GM23248 (cell line): ENCODE data around the gene SNTA1. TPM values are rescaled to one million over a fixed set of nuclear protein-coding genes. Genes with fewer than 3 reads are reported as not detected.

Experiments
- DNase-seq: peaks from one replicate; pipeline ENCODE4 v3.0.0-alpha.2; 2015
- H2AFZ ChIP-seq: fragments of 200-600 bp; sonication (generic); 2 replicates; pipeline ENCODE4 v1.6.1; 2016; ENCODE audit warnings: antibody characterized with exemption
- H3F3A ChIP-seq: fragments of 200-600 bp; sonication (generic); 2 replicates; pipeline ENCODE4 v1.6.1; 2016; ENCODE audit warnings: mild to moderate bottlenecking, antibody characterized with exemption, mixed run types; ENCODE audit not compliant: insufficient read depth
- H3K27ac ChIP-seq: fragments of 200-600 bp; sonication (generic); 2 replicates; pipeline ENCODE4 v1.5.1; 2016; ENCODE audit warnings: mild to moderate bottlenecking
- H3K27me3 ChIP-seq: fragments of 200-600 bp; sonication (generic); replicated peaks from 2 replicates; pipeline ENCODE4 v1.6.1; 2016; ENCODE audit warnings: mild to moderate bottlenecking; ENCODE audit not compliant: insufficient read depth
- H3K36me3 ChIP-seq: fragments of 200-600 bp; sonication (generic); 2 replicates; pipeline ENCODE4 v1.6.1; 2016; ENCODE audit warnings: low read depth, mild to moderate bottlenecking
- H3K4me1 ChIP-seq: fragments of 200-600 bp; sonication (generic); 2 replicates; pipeline ENCODE4 v1.6.1; 2016; ENCODE audit warnings: mild to moderate bottlenecking; ENCODE audit not compliant: insufficient read depth
- H3K4me2 ChIP-seq: fragments of 200-600 bp; sonication (generic); one replicate; pipeline ENCODE4 v1.6.1; 2016; ENCODE audit warnings: mild to moderate bottlenecking; ENCODE audit not compliant: unreplicated experiment
- H3K4me3 ChIP-seq: fragments of 200-600 bp; sonication (generic); 2 replicates; pipeline ENCODE4 v1.5.1; 2016; ENCODE audit warnings: mild to moderate bottlenecking
- H3K79me2 ChIP-seq: fragments of 200-600 bp; sonication (generic); 2 replicates; pipeline ENCODE4 v1.6.1; 2016; ENCODE audit warnings: mild to moderate bottlenecking; ENCODE audit not compliant: insufficient read depth
- H3K9ac ChIP-seq: fragments of 200-600 bp; sonication (generic); 2 replicates; pipeline ENCODE4 v1.6.1; 2016; ENCODE audit warnings: mild to moderate bottlenecking
- H3K9me2 ChIP-seq: fragments of 200-600 bp; sonication (generic); 2 replicates; pipeline ENCODE4 v1.6.1; 2016; ENCODE audit warnings: mixed run types, mild to moderate bottlenecking, moderate library complexity; ENCODE audit not compliant: insufficient read depth
- H3K9me3 ChIP-seq: fragments of 200-600 bp; sonication (generic); one replicate; pipeline ENCODE4 v1.6.1; 2017; ENCODE audit warnings: low read depth
- H4K20me1 ChIP-seq: fragments of 200-600 bp; sonication (generic); 2 replicates; pipeline ENCODE4 v1.6.0; 2016; ENCODE audit not compliant: insufficient read depth
- EZH2 ChIP-seq: fragments of 200-600 bp; sonication (generic); IDR thresholded peaks from 2 replicates; pipeline ENCODE4 v1.6.1; 2018; ENCODE audit warnings: antibody characterized with exemption, mild to moderate bottlenecking; ENCODE audit not compliant: insufficient read depth, poor library complexity, severe bottlenecking
- EZH2phosphoT487 ChIP-seq: fragments of 200-600 bp; sonication (generic); IDR thresholded peaks from 2 replicates; pipeline ENCODE4 v1.6.1; 2018; ENCODE audit warnings: antibody characterized with exemption, moderate library complexity, mild to moderate bottlenecking, low read depth; ENCODE audit not compliant: insufficient read depth
- WGBS, 2 experiments: methylation state at CpG; one replicate each; pipeline ENCODE4 v1.1.6; 2015 to 2017; ENCODE audit warnings: low lambda C conversion rate in 2 of 2, low coverage in 1 of 2; ENCODE audit errors: missing lambda C conversion rate in 2 of 2; 5-methylcytosine and 5-hydroxymethylcytosine counted together
- in situ Hi-C: fragments of 300-500 bp; cut with MboI; formaldehyde crosslinking; loops from 2 replicates; pipeline ENCODE4 v1.15.0; 2020
- polyA plus RNA-seq: library from polyadenylated mRNA; unstranded; fragments of >200 nt; fragmentation: Nextera tagmentation; extraction: Ambion mirVana; gene quantifications from 2 replicates; pipeline ENCODE4 v1.2.1, GENCODE V29; 2016
- total RNA-seq: library from RNA; depleted of rRNA; stranded (reverse); fragments of >200 nt; shearing (Covaris generic); gene quantifications from 2 replicates; pipeline ENCODE4 v1.2.3, GENCODE V29; 2014

The SNTA1 gene
- total and polyA plus RNA-seq, 2 experiments from 2014 or later, result 10.2 to 24.5 TPM

DNA sequence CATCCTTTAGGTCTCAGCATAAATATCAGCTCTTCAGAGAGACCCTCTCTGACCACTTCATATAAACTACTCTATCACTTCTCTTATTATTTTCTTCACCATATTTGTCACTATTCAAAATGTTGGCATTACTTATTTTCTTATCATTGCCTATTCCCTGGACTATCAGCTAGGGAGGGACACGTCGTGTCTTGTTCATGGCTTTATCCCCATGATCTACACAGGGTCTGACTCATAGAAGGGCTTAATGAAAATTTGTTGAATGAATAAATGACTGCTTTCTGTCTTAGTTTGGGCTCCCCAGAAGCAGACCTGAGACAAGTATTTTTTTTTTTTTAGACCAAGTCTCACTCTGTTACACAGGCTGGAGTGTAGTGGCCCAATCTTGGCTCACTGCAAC is 39.3 kb downstream of the SNTA1 start:
- no peak for DNase-seq
- 96 to 98% methylated on average over 2 of the region's 2 CpGs for WGBS, 2 experiments
- in situ Hi-C loops, result no loop called here

DNA sequence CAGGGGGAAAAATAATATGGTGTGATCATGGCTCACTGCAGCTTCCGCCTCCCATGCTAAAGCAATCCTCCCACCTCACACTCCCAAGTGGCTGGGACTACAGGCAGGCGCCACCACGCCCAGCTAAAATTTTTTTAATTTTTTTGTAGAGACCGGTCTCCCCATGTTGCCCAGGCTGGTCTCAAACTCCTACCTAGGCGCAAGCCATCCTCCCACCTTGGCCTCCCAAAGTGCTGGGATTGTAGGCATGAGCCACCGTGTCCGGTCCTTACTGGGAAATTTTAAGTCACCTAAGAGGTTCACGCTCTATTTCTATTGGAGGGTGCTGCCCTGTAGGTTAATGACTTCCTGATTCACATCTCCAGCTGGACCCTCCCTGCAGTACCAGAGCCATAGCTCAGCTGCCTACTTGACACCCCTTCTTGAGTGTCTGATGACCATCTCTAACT is 41.6 kb downstream of the SNTA1 start:
- H3K79me2 ChIP-seq, result peaks cover 53% of the 10 kb centered on the region
- H3K27ac ChIP-seq, result no peak overlapping the region
- in situ Hi-C loops, result no loop called here

More for the DNA sequence above, 39.3 kb downstream of the SNTA1 start:
- Histone ChIP-seq H3K79me2 (peaks cover 29% of the 10 kb centered on the region), H3K4me2 (no peak overlapping the region), H3F3A (0 out of 2 replicates have a peak, but pooled peaks cover 4% of the 10 kb centered on the region), H3K4me1 (peaks cover 11% of the 10 kb centered on the region), H3K9me3 (no peaks in the 10 kb centered on the region), H3K4me3 (no peak overlapping the region), H3K9me2 (no peaks in the 10 kb centered on the region), H4K20me1 (no peaks in the 10 kb centered on the region), H3K36me3 (no peaks in the 10 kb centered on the region), H3K27ac (no peak overlapping the region), H3K9ac (no peak overlapping the region), H2AFZ (no peak overlapping the region), H3K27me3 (no peaks in the 10 kb centered on the region)
- TF ChIP-seq EZH2 (no peak), EZH2phosphoT487 (no peak)

DNA sequence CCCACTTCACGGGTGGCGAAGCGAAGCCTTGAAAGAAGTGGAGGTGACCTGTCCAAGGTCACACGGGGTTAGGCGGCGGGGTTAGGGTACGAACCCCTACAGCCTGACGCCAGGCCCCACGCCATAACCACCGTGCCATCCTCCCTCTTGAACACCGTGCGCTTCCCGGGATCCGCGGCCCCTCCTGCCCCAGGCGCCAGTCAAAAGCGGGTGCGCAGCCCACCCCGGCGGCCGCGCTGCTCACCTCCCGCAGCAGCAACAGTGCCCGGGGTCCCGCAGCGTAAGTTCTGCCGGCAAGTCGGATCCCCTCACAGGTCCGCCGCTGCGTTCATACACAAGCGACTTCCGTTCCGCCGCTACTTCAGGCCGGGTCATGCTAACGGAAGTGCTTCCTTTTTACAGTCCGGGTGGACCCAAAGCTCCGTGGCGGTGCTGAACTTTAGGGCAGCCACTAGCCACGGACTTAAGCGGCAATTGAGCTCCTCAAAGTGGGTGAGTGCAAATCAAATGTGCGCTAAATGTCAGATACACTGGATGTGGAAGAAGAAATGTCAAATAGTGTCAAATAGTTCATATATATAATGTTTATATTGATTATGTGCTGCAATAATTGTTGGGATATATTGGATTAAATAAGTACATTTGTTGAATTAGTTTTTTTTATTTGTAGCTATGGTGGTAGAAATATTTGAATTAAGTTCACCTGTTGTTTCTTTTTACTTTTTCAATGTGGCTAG is 42.2 kb downstream of the SNTA1 start, which contains the start of gene CDK5RAP1:
Gene CDK5RAP1, minus strand, starts transcription at position 336 of the 737 bp plus-strand sequence. CDS start 4,455 bp downstream, outside the sequence.
- Histone ChIP-seq H3K9me2 (no peaks in the 10 kb centered on the region), H3F3A (no peaks in the 10 kb centered on the region), H3K4me2 (peak within 1 kb of the TSS; percentile 99), H3K9ac (peak within 1 kb of the TSS; percentile 85), H3K9me3 (no peaks in the 10 kb centered on the region), H2AFZ (peak within 1 kb of the TSS; percentile 95), H3K27me3 (no peaks in the 10 kb centered on the region), H4K20me1 (no peaks in the 10 kb centered on the region), H3K36me3 (no peaks in the 10 kb centered on the region), H3K79me2 (peaks cover 59% of the 10 kb centered on the region), H3K4me3 (peak within 1 kb of the TSS; percentile 89), H3K4me1 (peaks cover 11% of the 10 kb centered on the region), H3K27ac (peak within 1 kb of the TSS; percentile 8; the same call in 1 of the 2 replicates)
- 1% methylated on average over 43 of the region's 43 CpGs for WGBS, 2 experiments
- peak; percentile 96 for DNase-seq
- no peak for TF ChIP-seq EZH2
- TF ChIP-seq EZH2phosphoT487, result no peak
- in situ Hi-C loops, result no loop called here

More for the DNA sequence above, 41.6 kb downstream of the SNTA1 start:
- peak overlapping the region; percentile 85 for H3K9ac ChIP-seq
- H3K9me3 ChIP-seq, result no peaks in the 10 kb centered on the region
- no peaks in the 10 kb centered on the region for H3K36me3 ChIP-seq
- peak; percentile 55 for DNase-seq
- peak overlapping the region; percentile 99 for H3K4me2 ChIP-seq
- peaks cover 11% of the 10 kb centered on the region for H3K4me1 ChIP-seq
- no peak for TF ChIP-seq EZH2phosphoT487
- TF ChIP-seq EZH2, result no peak
- H3K27me3 ChIP-seq, result no peaks in the 10 kb centered on the region
- H3K4me3 ChIP-seq, result peak overlapping the region; percentile 89
- no peaks in the 10 kb centered on the region for H4K20me1 ChIP-seq
- 0 out of 2 replicates have a peak, but pooled peaks cover 2% of the 10 kb centered on the region for H3F3A ChIP-seq
- 50 to 51% methylated on average over 8 of the region's 8 CpGs for WGBS, 2 experiments
- peak overlapping the region; percentile 95 for H2AFZ ChIP-seq
- H3K9me2 ChIP-seq, result no peaks in the 10 kb centered on the region

DNA sequence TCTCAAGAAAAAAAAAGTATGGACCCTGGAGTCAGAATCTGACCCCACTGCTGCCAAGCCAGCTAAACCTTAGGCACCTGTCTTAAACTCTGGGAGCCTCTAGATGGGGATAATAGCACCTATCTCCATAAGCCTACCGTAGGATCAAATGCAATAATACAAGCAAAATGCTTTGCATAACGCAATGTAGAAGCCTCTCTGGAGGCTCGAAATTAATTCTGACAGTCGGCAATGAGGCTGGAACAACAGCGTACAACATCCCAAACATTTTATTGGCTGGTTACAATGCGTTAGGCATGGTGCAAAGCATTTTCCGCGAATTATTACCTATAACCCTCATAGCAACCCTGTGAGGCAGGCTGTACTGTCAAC is 42.8 kb downstream of the SNTA1 start:
- Histone ChIP-seq H3K4me3 (peak overlapping the region; percentile 89), H4K20me1 (no peaks in the 10 kb centered on the region), H3K9me2 (no peaks in the 10 kb centered on the region), H3K9ac (peak overlapping the region; percentile 85), H2AFZ (peak overlapping the region; percentile 95), H3K27ac (no peak overlapping the region), H3F3A (no peaks in the 10 kb centered on the region), H3K27me3 (no peaks in the 10 kb centered on the region), H3K4me2 (peak overlapping the region; percentile 99), H3K79me2 (peaks cover 58% of the 10 kb centered on the region), H3K36me3 (no peaks in the 10 kb centered on the region), H3K9me3 (no peaks in the 10 kb centered on the region), H3K4me1 (peaks cover 11% of the 10 kb centered on the region)
- DNase-seq, result peak; percentile 48
- TF ChIP-seq EZH2 (no peak), EZH2phosphoT487 (no peak)
- in situ Hi-C loops, result no loop called here
- WGBS, 2 experiments, result 0 to 3% methylated on average over 8 of the region's 8 CpGs
